ENCODE results near the gene SLC16A5.

DNA sequence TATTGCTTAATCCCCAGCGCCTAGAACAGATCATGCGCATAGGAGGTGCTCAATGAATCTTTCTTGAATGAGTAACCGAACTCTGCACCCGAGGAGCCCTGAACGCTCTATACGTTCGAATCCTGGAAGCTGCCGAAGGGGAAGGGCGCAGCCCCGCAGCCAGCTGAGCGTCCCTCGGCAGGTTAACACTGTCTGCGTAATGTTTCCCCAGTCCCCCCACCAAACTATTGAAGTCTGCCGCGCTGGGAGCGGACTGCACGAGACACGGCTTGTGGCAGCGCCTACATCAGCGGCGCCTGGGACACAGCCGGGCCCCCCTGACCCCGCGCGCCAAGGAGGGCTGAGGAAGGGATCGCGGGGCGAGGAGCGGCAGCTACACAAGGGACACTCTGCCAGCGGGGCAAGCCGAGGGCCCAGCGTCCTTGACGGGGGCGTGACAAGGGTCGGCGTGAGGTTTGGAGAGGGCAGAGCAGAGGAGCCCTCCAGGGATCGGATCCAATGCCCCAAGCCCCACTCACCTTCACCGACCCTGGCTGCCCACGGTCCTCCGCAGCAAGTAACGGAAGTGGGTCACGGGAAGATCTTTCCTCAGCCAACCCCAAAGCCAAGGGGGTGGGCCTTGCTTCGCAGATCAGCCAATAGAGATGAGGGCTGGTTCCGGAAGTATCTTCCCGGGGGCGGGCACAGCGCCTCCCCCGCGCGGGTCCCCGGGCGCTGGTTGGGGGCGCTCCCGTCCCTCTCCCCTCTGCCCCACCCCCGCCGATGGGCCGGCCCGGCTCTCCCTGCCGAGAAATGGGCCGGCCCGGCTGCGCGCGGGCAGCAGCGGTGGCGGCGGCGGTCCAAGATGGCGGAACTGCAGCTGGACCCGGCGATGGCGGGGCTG, 41.1 kb upstream of the SLC16A5 start, which contains the start of the genes ATP5PD and KCTD2:
- no peak for TF ChIP-seq EZH2 (IDR thresholded peaks at IDR 0.05; ENCODE audit: insufficient read depth, poor library complexity, severe bottlenecking)
- no peak for TF ChIP-seq EZH2phosphoT487 (IDR thresholded peaks at IDR 0.05; ENCODE audit: insufficient read depth, low read depth)
